RCC 7860 (cell line): ENCODE measurements around the gene NLRP12.
"Not testable (repeated sequence)": the region's sequence is repeated elsewhere in the genome, so short reads cannot be mapped to it uniquely, and the experiment has no call there.

Experiments
- DNase-seq: peaks from one replicate; pipeline ENCODE4 v3.0.0-alpha.2; 2015; ENCODE audit warnings: low spot score
- FAIRE-seq: peaks from 2 replicates; lab custom pipeline; 2012; peaks lifted over from hg19 to GRCh38; lab: Jason Lieb, UNC

NLRP12 gene

GRCh38 chr19:53785196-53785889, 38.8 kb downstream of the NLRP12 start:
- DNase-seq, result no peak
- no peak for FAIRE-seq

- no peak for FAIRE-seq
These were observed 41.4 kb downstream of the NLRP12 start for GRCh38 chr19:53782698-53783097.

GRCh38 chr19:53781332-53781731, 42.8 kb downstream of the NLRP12 start:
- not testable (repeated sequence) for FAIRE-seq, DNase-seq

More at GRCh38 chr19:53782698-53783097, 41.4 kb downstream of the NLRP12 start:
- DNase-seq, result no peak

GRCh38 chr19:53780506-53780905, 43.6 kb downstream of the NLRP12 start:
- FAIRE-seq (no peak), DNase-seq (no peak)

GRCh38 chr19:53775524-53775923, 48.6 kb downstream of the NLRP12 start:
- FAIRE-seq, result no peak

GRCh38 chr19:53774491-53774890, 49.6 kb downstream of the NLRP12 start:
- not testable (repeated sequence) for FAIRE-seq, DNase-seq

More at GRCh38 chr19:53775524-53775923, 48.6 kb downstream of the NLRP12 start:
- no peak for DNase-seq

- FAIRE-seq, result no peak
- DNase-seq, result no peak
These were observed 50.1 kb downstream of the NLRP12 start for GRCh38 chr19:53773999-53774398.

- peak; percentile 40 for DNase-seq
- FAIRE-seq, result peak; percentile 63
These were observed 51.2 kb downstream of the NLRP12 start for GRCh38 chr19:53772943-53773342.

- FAIRE-seq, result no peak
These were observed 53.0 kb downstream of the NLRP12 start for GRCh38 chr19:53771144-53771543.

GRCh38 chr19:53769696-53770309, 54.3 kb downstream of the NLRP12 start:
- DNase-seq, FAIRE-seq: not testable (repeated sequence)

More at GRCh38 chr19:53771144-53771543, 53.0 kb downstream of the NLRP12 start:
- DNase-seq, result no peak

GRCh38 chr19:53768401-53768800, 55.7 kb downstream of the NLRP12 start:
- FAIRE-seq (no peak), DNase-seq (no peak)

- FAIRE-seq, DNase-seq: not testable (repeated sequence)
These were observed 65.1 kb downstream of the NLRP12 start for GRCh38 chr19:53758991-53759390.
